Measurements from ENCODE around the gene EIF4E1B.

- no peak for TF ChIP-seq CTCF (IDR thresholded peaks at IDR 0.05)
- TF ChIP-seq EZH2phosphoT487 (IDR thresholded peaks at IDR 0.05): no peak
These were observed 3.1 kb downstream of the EIF4E1B start for GRCh38 chr5:176633598-176633997.

Data from neural progenitor cell (in vitro differentiated cells).